Left lung (tissue), 10 donors: ENCODE results near the gene PIK3R2. TPM values are rescaled to one million over a fixed set of nuclear protein-coding genes. Genes with fewer than 3 reads are reported as not detected.

Experiments used
- ATAC-seq: fragments of 200-7000 bp; cut with Tn5 transposase; one replicate; pipeline ENCODE4 v1.9.1; 2020; ENCODE audit warnings: moderate library complexity
- DNase-seq, 4 donors: peaks; one replicate each; pipeline ENCODE4 v3.0.0-alpha.2; 2013 to 2020
- H3K27ac ChIP-seq, 2 donors: fragments of 200-600 bp; sonication (generic) in 1 of 2; one replicate each; pipeline versions ENCODE4 v1.5.0 to v1.8.0; 2020 to 2021
- H3K27me3 ChIP-seq, 2 donors: fragments of 200-600 bp; sonication (generic) in 1 of 2; one replicate each; pipeline versions ENCODE4 v1.5.0 to v1.8.0; 2020 to 2021
- H3K36me3 ChIP-seq, 2 donors: fragments of 200-600 bp; sonication (generic) in 1 of 2; one replicate each; pipeline versions ENCODE4 v1.5.0 to v1.8.0; 2020 to 2021
- H3K4me1 ChIP-seq, 2 donors: fragments of 200-600 bp; one replicate each; pipeline ENCODE4 v1.8.0; 2021
- H3K4me3 ChIP-seq, 2 donors: fragments of 200-600 bp; sonication (generic) in 1 of 2; one replicate each; pipeline versions ENCODE4 v1.5.0 to v1.8.0; 2020 to 2021; ENCODE audit warnings: mild to moderate bottlenecking in 1 of 2
- H3K9me3 ChIP-seq, 2 donors: fragments of 200-600 bp; sonication (generic) in 1 of 2; one replicate each; pipeline versions ENCODE4 v1.5.0 to v1.8.0; 2020 to 2021
- CTCF ChIP-seq, 2 donors: fragments of 200-600 bp; sonication (generic) in 1 of 2; IDR thresholded peaks; one replicate each; pipeline versions ENCODE4 v1.5.0 to v1.8.0; 2021; ENCODE audit warnings: antibody characterized with exemption in 2 of 2
- intact Hi-C, 2 donors: fragments of 100-400 bp; cut with DNase I; formaldehyde crosslinking; loops; one replicate each; pipeline versions ENCODE4 v1.11.2 to v1.14.2; 2022
- polyA plus RNA-seq, 6 donors: library from polyadenylated mRNA; unstranded; fragments of 120-200 nt; gene quantifications; one replicate each; pipeline ENCODE4 v1.2.1, GENCODE V29; 2013; ENCODE audit not compliant: insufficient read length in 6 of 6
- total RNA-seq, 2 donors: library from RNA; stranded (reverse); fragmentation: NEBNext Ultra II Directional; extraction: Animal tissue kit (Norgen Biotek cat#: 25700); gene quantifications; one replicate each; pipeline ENCODE4 v1.2.1, GENCODE V29; 2021
- donor health status: DM: no; HTN: yes; CAD: no.
- donor health status: DM: no; HTN: no; CAD: no.

PIK3R2 gene
- total and polyA plus RNA-seq, 8 donors: 25.7 to 37.7 (median 32.5) TPM

GRCh38 chr19:18173572-18174288 is 20.8 kb downstream of the PIK3R2 start, which contains the start of gene IFI30:
IFI30 (plus strand) TSS chr19:18173813; CDS start chr19:18173842, 29 bp downstream.
- intact Hi-C loops: no loop called here
- Histone ChIP-seq H3K4me3 (peak within 1 kb of the TSS; percentile 58 to 76), H3K36me3 (peaks cover 0 to 50% of the 10 kb centered on the region in 2 donors), H3K27ac (peak within 1 kb of the TSS; percentile 78 to 88), H3K4me1 (peaks cover 4 to 81% of the 10 kb centered on the region in 2 donors), H3K9me3 (no peaks in the 10 kb centered on the region), H3K27me3 (no peaks in the 10 kb centered on the region)
- peak; percentile 85 for ATAC-seq
- no peak for TF ChIP-seq CTCF (IDR thresholded peaks at IDR 0.05)
- DNase-seq: peak in 3 of 4 donors; percentile 84 to 97 (median 93)

- no peak for TF ChIP-seq CTCF (IDR thresholded peaks at IDR 0.05)
- no peaks in the 10 kb centered on the region for H3K9me3 ChIP-seq
- no peak for DNase-seq
- peak overlapping the region; percentile 58 to 76 for H3K4me3 ChIP-seq
- no peak for ATAC-seq
- intact Hi-C loops: no loop called here
- peaks cover 0 to 47% of the 10 kb centered on the region in 2 donors for H3K36me3 ChIP-seq
- H3K27me3 ChIP-seq: no peaks in the 10 kb centered on the region
- peaks cover 4 to 77% of the 10 kb centered on the region in 2 donors for H3K4me1 ChIP-seq
- H3K27ac ChIP-seq: peak overlapping the region in 1 of 2 donors; percentile 78
These were observed 22.0 kb downstream of the PIK3R2 start for GRCh38 chr19:18174983-18175382.

- Histone ChIP-seq H3K27me3 (no peaks in the 10 kb centered on the region), H3K4me3 (peak overlapping the region in 1 of 2 donors; percentile 76), H3K4me1 (peaks cover 4 to 73% of the 10 kb centered on the region in 2 donors), H3K36me3 (peaks cover 0 to 47% of the 10 kb centered on the region in 2 donors), H3K9me3 (no peaks in the 10 kb centered on the region), H3K27ac (no peak overlapping the region)
- intact Hi-C loops: no loop called here
- TF ChIP-seq CTCF (IDR thresholded peaks at IDR 0.05): no peak
- DNase-seq: no peak
- no peak for ATAC-seq
These were observed 23.7 kb downstream of the PIK3R2 start for GRCh38 chr19:18176367-18177310.

- Histone ChIP-seq H3K4me3 (no peak overlapping the region), H3K27ac (peak overlapping the region in 1 of 2 donors; percentile 84), H3K36me3 (peaks cover 0 to 46% of the 10 kb centered on the region in 2 donors), H3K4me1 (peaks cover 0 to 48% of the 10 kb centered on the region in 2 donors), H3K9me3 (no peaks in the 10 kb centered on the region), H3K27me3 (no peaks in the 10 kb centered on the region)
- ATAC-seq: peak; percentile 4
- DNase-seq: no peak
- intact Hi-C loops: no loop called here
- TF ChIP-seq CTCF (IDR thresholded peaks at IDR 0.05): no peak
These were observed 27.0 kb downstream of the PIK3R2 start for GRCh38 chr19:18179957-18180356.

- Histone ChIP-seq H3K9me3 (no peaks in the 10 kb centered on the region), H3K27me3 (no peaks in the 10 kb centered on the region), H3K4me1 (peaks cover 0 to 19% of the 10 kb centered on the region in 2 donors), H3K36me3 (peaks cover 0 to 10% of the 10 kb centered on the region in 2 donors), H3K27ac (no peak overlapping the region), H3K4me3 (no peak overlapping the region)
- TF ChIP-seq CTCF (IDR thresholded peaks at IDR 0.05): no peak
- intact Hi-C loops: no loop called here
- ATAC-seq (no peak), DNase-seq (no peak)
These were observed 30.6 kb downstream of the PIK3R2 start for GRCh38 chr19:18183529-18183928.
